ENCODE measurements around the gene AAK1.

DNA sequence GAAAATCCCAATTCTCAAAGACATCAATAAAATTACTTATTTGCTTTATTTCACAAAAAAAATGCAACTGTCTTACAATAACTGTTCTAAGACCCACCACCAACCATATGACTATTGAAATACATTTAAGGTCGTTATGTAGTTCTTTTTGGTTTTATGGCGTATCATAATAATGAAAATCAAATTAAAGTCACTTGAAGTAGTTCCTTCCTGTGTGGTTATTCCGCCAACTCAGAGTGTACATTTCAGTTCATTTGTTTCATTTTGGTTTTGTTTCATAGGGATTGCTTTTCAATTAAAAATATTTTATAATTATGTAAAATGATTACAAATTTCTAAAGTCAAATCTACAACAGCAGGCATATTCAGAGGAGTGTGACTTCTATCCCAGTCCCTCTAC is 45.9 kb upstream of the AAK1 start:
- TF ChIP-seq, protein P1, sequence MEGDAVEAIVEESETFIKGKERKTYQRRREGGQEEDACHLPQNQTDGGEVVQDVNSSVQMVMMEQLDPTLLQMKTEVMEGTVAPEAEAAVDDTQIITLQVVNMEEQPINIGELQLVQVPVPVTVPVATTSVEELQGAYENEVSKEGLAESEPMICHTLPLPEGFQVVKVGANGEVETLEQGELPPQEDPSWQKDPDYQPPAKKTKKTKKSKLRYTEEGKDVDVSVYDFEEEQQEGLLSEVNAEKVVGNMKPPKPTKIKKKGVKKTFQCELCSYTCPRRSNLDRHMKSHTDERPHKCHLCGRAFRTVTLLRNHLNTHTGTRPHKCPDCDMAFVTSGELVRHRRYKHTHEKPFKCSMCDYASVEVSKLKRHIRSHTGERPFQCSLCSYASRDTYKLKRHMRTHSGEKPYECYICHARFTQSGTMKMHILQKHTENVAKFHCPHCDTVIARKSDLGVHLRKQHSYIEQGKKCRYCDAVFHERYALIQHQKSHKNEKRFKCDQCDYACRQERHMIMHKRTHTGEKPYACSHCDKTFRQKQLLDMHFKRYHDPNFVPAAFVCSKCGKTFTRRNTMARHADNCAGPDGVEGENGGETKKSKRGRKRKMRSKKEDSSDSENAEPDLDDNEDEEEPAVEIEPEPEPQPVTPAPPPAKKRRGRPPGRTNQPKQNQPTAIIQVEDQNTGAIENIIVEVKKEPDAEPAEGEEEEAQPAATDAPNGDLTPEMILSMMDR (IDR thresholded peaks at IDR 0.05), result no peak
- TF ChIP-seq POLR2A (IDR thresholded peaks at IDR 0.05) (no peak), POLR2AphosphoS5 (IDR thresholded peaks at IDR 0.05) (no peak)

Data from stomach (tissue), 4 donors.